Caco-2 (cell line): ENCODE data around the gene C10orf67. TPM values are rescaled to one million over a fixed set of nuclear protein-coding genes. Genes with fewer than 3 reads are reported as not detected.

Source experiments
- BruUV-seq: library from RNA; stranded (reverse); fragments of 400-500 nt; replicated peaks from 2 replicates; lab custom pipeline; 2021; lab: Mats Ljungman, UMichigan
- CTCF ChIA-PET: fragments of 300-600 bp; sonication (Branson Sonifier 250); formaldehyde crosslinking; loops from one replicate; lab custom pipeline; 2022; ENCODE audit warnings: antibody characterized with exemption; lab: Charles Lee
- POLR2A ChIA-PET: fragments of 300-600 bp; sonication (Branson Sonifier 250); formaldehyde crosslinking; loops from one replicate; lab custom pipeline; 2022; ENCODE audit warnings: antibody characterized with exemption; lab: Charles Lee
- DNase-seq, 2 experiments: peaks; one replicate each; pipeline versions ENCODE4 v3.0.0 to v3.0.0-alpha.2; 2020 to 2022
- H3K27me3 ChIP-seq: replicated peaks from 2 replicates; pipeline ENCODE4 v1.6.0; 2011; ENCODE audit warnings: low read length; ENCODE audit not compliant: control insufficient read depth, insufficient read depth
- H3K36me3 ChIP-seq: 2 replicates; pipeline ENCODE4 v1.5.1; 2011; ENCODE audit warnings: low read length; ENCODE audit not compliant: control insufficient read depth, insufficient read depth
- H3K4me1 ChIP-seq: fragments of 250-450 bp; sonication (Bioruptor Pico); 2 replicates; pipeline ENCODE4 v1.5.1; 2020; ENCODE audit warnings: mild to moderate bottlenecking
- H3K4me3 ChIP-seq: 2 replicates; pipeline ENCODE4 v1.5.1; 2011; ENCODE audit warnings: low read depth, mild to moderate bottlenecking, control low read depth, low read length
- H3K9me3 ChIP-seq: fragments of 250-450 bp; sonication (Bioruptor Pico); 2 replicates; pipeline ENCODE4 v1.5.1; 2020; ENCODE audit warnings: mild to moderate bottlenecking, moderate library complexity
- H3K27ac Mint-ChIP-seq: one replicate; pipeline ENCODE4 v1.8.0; 2022; ENCODE audit warnings: mixed read lengths; ENCODE audit not compliant: unreplicated experiment
- H3K27me3 Mint-ChIP-seq: one replicate; pipeline ENCODE4 v1.8.0; 2022; ENCODE audit warnings: mixed read lengths; ENCODE audit not compliant: insufficient read depth, unreplicated experiment
- H3K36me3 Mint-ChIP-seq: one replicate; pipeline ENCODE4 v1.8.0; 2022; ENCODE audit warnings: mild to moderate bottlenecking, mixed read lengths; ENCODE audit not compliant: insufficient read depth, unreplicated experiment
- H3K4me1 Mint-ChIP-seq: one replicate; pipeline ENCODE4 v1.8.0; 2022; ENCODE audit warnings: low read depth, mixed read lengths; ENCODE audit not compliant: unreplicated experiment
- H3K4me3 Mint-ChIP-seq: one replicate; pipeline ENCODE4 v1.8.0; 2022; ENCODE audit warnings: mild to moderate bottlenecking, moderate library complexity, mixed read lengths; ENCODE audit not compliant: unreplicated experiment
- H3K9me3 Mint-ChIP-seq: one replicate; pipeline ENCODE4 v1.8.0; 2022; ENCODE audit warnings: mixed read lengths; ENCODE audit not compliant: unreplicated experiment
- intact Hi-C: fragments of 100-400 bp; cut with micrococcal nuclease; formaldehyde crosslinking; loops from one replicate; pipeline ENCODE4 v1.10.0; 2022; ENCODE audit not compliant: unreplicated experiment
- total RNA-seq: library from RNA; stranded (reverse); gene quantifications from 2 replicates; pipeline ENCODE4 v1.2.3, GENCODE V29; 2022
- TF ChIP-seq, protein P1 (sequence below), 2 experiments: fragments of 200-600 bp in 1 of 2; IDR thresholded peaks; 1 replicate in 1 of 2; 2 replicates in 1 of 2; pipeline versions ENCODE4 v1.5.1 to v1.8.0; 2011 to 2022; ENCODE audit warnings: antibody characterized with exemption in 1 of 2, control low read depth in 1 of 2, inconsistent platforms in 1 of 2, low read depth in 1 of 2, low read length in 1 of 2, mild to moderate bottlenecking in 1 of 2, moderate library complexity in 1 of 2; ENCODE audit not compliant: insufficient read depth in 1 of 2, severe bottlenecking in 1 of 2, unreplicated experiment in 1 of 2

Gene C10orf67
- total RNA-seq, 1 experiment from 2014 or later, result not detected

DNA sequence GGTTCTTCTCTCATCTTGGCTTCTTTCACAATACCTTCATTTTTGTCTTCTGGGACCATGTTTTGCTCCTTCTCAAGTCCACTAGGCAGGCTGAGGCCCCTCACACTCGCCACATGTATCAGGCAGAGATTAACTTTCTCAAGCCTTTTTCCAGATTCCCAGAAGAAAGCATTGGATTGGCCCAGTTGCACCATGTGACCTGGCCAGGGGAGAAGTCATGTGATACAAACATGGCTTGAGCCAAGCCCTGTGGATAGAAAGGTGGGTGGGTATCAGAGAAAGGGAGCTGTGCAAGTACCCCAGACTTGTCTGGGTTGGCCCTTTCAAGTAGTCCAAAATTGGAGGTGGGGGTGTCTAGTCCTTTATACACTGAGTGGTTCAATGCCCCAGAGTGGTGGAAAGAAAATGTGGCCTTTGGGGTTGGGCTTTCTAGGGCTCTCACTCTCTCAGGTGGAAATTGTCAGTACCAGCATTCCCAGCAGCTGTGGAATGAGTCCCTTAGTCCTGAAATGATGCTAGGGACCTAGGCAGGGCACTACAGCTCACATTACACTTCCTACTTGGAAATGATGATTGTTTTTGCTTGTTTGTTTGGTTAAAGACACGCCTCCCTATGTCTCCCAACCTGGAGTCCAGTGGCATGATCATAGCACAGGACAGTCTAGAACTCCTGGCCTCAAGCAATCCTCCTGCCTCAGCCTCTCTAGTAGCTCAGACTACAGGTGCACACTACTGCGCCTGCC lies 36.9 kb upstream of the C10orf67 start:
- Mint-ChIP-seq H3K27me3 (peaks cover 7% of the 10 kb centered on the region), H3K9me3 (peaks cover 12% of the 10 kb centered on the region), H3K27ac (no peak overlapping the region), H3K36me3 (no peaks in the 10 kb centered on the region), H3K4me1 (no peaks in the 10 kb centered on the region), H3K4me3 (no peak overlapping the region)
- ChIA-PET CTCF (no interaction called here), POLR2A (no interaction called here)
- no TSS peak for BruUV-seq
- no peak for DNase-seq
- H3K4me1 ChIP-seq, result no peaks in the 10 kb centered on the region
- H3K9me3 ChIP-seq, result no peaks in the 10 kb centered on the region
- no peak overlapping the region for H3K4me3 ChIP-seq
- intact Hi-C loops, result no loop called here
- TF ChIP-seq, protein P1, sequence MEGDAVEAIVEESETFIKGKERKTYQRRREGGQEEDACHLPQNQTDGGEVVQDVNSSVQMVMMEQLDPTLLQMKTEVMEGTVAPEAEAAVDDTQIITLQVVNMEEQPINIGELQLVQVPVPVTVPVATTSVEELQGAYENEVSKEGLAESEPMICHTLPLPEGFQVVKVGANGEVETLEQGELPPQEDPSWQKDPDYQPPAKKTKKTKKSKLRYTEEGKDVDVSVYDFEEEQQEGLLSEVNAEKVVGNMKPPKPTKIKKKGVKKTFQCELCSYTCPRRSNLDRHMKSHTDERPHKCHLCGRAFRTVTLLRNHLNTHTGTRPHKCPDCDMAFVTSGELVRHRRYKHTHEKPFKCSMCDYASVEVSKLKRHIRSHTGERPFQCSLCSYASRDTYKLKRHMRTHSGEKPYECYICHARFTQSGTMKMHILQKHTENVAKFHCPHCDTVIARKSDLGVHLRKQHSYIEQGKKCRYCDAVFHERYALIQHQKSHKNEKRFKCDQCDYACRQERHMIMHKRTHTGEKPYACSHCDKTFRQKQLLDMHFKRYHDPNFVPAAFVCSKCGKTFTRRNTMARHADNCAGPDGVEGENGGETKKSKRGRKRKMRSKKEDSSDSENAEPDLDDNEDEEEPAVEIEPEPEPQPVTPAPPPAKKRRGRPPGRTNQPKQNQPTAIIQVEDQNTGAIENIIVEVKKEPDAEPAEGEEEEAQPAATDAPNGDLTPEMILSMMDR (IDR thresholded peaks at IDR 0.05; ENCODE audit: insufficient read depth in 1 of 2, low read depth in 1 of 2, low read length in 1 of 2, severe bottlenecking in 1 of 2, unreplicated experiment in 1 of 2), result no peak
- H3K36me3 ChIP-seq, result no peaks in the 10 kb centered on the region
- no peaks in the 10 kb centered on the region for H3K27me3 ChIP-seq

DNA sequence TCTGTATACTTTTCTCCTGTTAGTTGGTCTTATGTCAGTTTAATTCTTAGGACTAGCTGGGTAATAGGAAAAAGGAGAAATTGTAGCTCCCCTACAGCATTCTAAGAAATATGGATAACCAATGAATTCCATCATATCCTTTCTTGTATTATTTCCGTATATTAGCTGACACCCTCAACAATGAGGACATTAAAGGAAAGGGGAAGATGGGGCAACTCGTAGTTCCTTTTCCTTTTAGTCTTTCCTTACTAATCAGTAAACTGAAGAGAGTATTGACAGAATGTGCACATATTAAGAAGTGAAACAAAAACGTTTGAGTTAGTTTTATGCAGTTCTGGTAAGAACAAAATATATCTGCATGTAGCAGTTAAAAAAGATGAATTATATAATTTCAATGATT lies 35.1 kb upstream of the C10orf67 start:
- Histone ChIP-seq H3K4me3 (no peak overlapping the region), H3K27me3 (no peaks in the 10 kb centered on the region), H3K36me3 (no peaks in the 10 kb centered on the region), H3K4me1 (no peaks in the 10 kb centered on the region), H3K9me3 (no peaks in the 10 kb centered on the region)
- DNase-seq, result no peak
- ChIA-PET POLR2A (no interaction called here), CTCF (no interaction called here)
- no peak overlapping the region for H3K4me3 Mint-ChIP-seq
- TF ChIP-seq, protein P1 (IDR thresholded peaks at IDR 0.05; ENCODE audit: insufficient read depth in 1 of 2, low read depth in 1 of 2, low read length in 1 of 2, severe bottlenecking in 1 of 2, unreplicated experiment in 1 of 2), result no peak
- H3K9me3 Mint-ChIP-seq, result peaks cover 12% of the 10 kb centered on the region
- H3K36me3 Mint-ChIP-seq, result no peaks in the 10 kb centered on the region
- BruUV-seq, result no TSS peak
- peaks cover 5% of the 10 kb centered on the region for H3K27me3 Mint-ChIP-seq
- no peak overlapping the region for H3K27ac Mint-ChIP-seq
- intact Hi-C loops, result no loop called here
- H3K4me1 Mint-ChIP-seq, result no peaks in the 10 kb centered on the region

DNA sequence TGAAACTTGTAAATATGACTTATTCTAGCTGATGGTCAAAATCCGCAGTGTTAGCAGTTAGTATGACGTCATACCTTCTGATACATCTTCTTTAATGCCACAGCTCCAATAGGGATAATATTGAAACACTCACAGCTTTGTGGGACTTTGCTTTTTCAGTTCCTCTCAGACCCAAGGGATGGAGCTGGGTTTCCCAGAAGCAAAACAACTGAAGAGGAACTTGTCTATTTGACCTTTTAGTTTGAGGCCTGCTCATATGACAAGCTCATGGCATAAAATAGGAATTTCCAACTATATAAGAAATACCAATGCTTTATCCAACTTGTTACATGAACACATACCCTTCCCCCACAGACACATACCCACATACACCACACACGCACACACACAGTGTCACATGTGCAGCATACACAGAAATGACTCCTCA lies 31.6 kb upstream of the C10orf67 start:
- no peak overlapping the region for H3K27ac Mint-ChIP-seq
- no peaks in the 10 kb centered on the region for H3K9me3 ChIP-seq
- ChIA-PET POLR2A (no interaction called here), CTCF (no interaction called here)
- no peaks in the 10 kb centered on the region for H3K4me1 ChIP-seq
- peaks cover 5% of the 10 kb centered on the region for H3K27me3 Mint-ChIP-seq
- no peaks in the 10 kb centered on the region for H3K36me3 Mint-ChIP-seq
- peaks cover 11% of the 10 kb centered on the region for H3K9me3 Mint-ChIP-seq
- no peaks in the 10 kb centered on the region for H3K4me1 Mint-ChIP-seq
- H3K4me3 Mint-ChIP-seq, result no peak overlapping the region
- intact Hi-C loops, result no loop called here
- BruUV-seq, result no TSS peak
- no peaks in the 10 kb centered on the region for H3K27me3 ChIP-seq
- no peak for DNase-seq
- no peak overlapping the region for H3K4me3 ChIP-seq
- TF ChIP-seq, protein P1 (IDR thresholded peaks at IDR 0.05; ENCODE audit: insufficient read depth in 1 of 2, low read depth in 1 of 2, low read length in 1 of 2, severe bottlenecking in 1 of 2, unreplicated experiment in 1 of 2), result no peak
- no peaks in the 10 kb centered on the region for H3K36me3 ChIP-seq
